ENCODE measurements around the gene NPAS3. TPM values are rescaled to one million over a fixed set of nuclear protein-coding genes. Genes with fewer than 3 reads are reported as not detected.

NPAS3 gene
- total and polyA plus RNA-seq, 10 donors, result 0.13 to 9.5 (median 2.9) TPM

GRCh38 chr14:33796356-33796755 is 857.7 kb downstream of the NPAS3 start:
- intact Hi-C loops (cut with DNase I; ENCODE audit: low total_unique reads), result loop anchor here (5.0 kb wide), 1 partner anchor 1084 kb away; no protein-coding TSS in a partner anchor
- no peaks in the 10 kb centered on the region for H3K36me3 ChIP-seq
- peaks cover 0 to 10% (median 8%) of the 10 kb centered on the region in 6 donors for H3K4me1 ChIP-seq
- H3K4me3 ChIP-seq, result no peak overlapping the region
- peaks cover 0 to 11% (median 0%) of the 10 kb centered on the region in 8 donors for H3K9me3 ChIP-seq
- peaks cover 0 to 37% (median 17%) of the 10 kb centered on the region in 7 donors for H3K27me3 ChIP-seq (replicated peaks in 1 of 7)
- 52 to 68% (median 58%) methylated on average over 3 of the region's 3 CpGs for WGBS, 5 donors
- TF ChIP-seq POLR2A (IDR thresholded peaks at IDR 0.05) (no peak), POLR2AphosphoS5 (IDR thresholded peaks at IDR 0.05) (no peak)
- TF ChIP-seq, protein P1, sequence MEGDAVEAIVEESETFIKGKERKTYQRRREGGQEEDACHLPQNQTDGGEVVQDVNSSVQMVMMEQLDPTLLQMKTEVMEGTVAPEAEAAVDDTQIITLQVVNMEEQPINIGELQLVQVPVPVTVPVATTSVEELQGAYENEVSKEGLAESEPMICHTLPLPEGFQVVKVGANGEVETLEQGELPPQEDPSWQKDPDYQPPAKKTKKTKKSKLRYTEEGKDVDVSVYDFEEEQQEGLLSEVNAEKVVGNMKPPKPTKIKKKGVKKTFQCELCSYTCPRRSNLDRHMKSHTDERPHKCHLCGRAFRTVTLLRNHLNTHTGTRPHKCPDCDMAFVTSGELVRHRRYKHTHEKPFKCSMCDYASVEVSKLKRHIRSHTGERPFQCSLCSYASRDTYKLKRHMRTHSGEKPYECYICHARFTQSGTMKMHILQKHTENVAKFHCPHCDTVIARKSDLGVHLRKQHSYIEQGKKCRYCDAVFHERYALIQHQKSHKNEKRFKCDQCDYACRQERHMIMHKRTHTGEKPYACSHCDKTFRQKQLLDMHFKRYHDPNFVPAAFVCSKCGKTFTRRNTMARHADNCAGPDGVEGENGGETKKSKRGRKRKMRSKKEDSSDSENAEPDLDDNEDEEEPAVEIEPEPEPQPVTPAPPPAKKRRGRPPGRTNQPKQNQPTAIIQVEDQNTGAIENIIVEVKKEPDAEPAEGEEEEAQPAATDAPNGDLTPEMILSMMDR (IDR thresholded peaks at IDR 0.05 in 8 of 11, conservative IDR thresholded peaks at IDR 0.05 in 3 of 11), result no peak
- H3K27ac ChIP-seq, result no peak overlapping the region
- no peak for DNase-seq

DNA sequence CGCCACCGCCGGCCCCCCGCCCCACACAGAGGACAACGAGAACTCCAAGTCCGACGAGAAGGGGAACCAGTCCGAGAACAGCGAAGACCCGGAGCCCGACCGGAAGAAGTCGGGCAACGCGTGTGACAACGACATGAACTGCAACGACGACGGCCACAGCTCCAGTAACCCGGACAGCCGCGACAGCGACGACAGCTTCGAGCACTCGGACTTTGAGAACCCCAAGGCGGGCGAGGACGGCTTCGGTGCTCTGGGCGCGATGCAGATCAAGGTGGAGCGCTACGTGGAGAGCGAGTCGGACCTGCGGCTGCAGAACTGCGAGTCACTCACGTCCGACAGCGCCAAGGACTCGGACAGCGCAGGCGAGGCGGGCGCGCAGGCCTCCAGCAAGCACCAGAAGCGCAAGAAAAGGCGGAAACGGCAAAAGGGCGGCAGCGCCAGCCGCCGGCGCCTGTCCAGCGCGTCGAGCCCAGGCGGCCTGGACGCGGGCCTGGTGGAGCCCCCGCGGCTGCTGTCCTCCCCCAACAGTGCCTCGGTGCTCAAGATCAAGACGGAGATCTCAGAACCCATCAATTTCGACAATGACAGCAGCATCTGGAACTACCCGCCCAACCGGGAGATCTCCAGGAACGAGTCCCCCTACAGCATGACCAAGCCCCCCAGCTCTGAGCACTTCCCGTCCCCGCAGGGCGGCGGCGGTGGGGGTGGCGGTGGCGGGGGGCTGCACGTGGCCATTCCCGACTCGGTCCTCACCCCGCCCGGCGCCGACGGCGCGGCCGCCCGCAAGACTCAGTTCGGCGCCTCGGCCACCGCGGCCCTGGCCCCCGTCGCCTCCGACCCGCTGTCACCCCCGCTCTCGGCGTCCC is 861.3 kb downstream of the NPAS3 start:
- DNase-seq, result no peak
- Histone ChIP-seq H3K4me3 (peak overlapping the region in 2 of 8 donors; percentile 11 to 24), H3K36me3 (no peaks in the 10 kb centered on the region), H3K27me3 (replicated peaks in 1 of 7) (peaks cover 0 to 38% (median 17%) of the 10 kb centered on the region in 7 donors), H3K9me3 (peaks cover 0 to 11% (median 0%) of the 10 kb centered on the region in 8 donors), H3K4me1 (no peaks in the 10 kb centered on the region), H3K27ac (no peak overlapping the region)
- 29 to 73% (median 36%) methylated on average over 69 to 100 of the region's 100 CpGs for WGBS, 5 donors
- intact Hi-C loops (cut with DNase I; ENCODE audit: low total_unique reads), result loop anchor here (5.0 kb wide), 1 partner anchor 1088 kb away; no protein-coding TSS in a partner anchor
- TF ChIP-seq, protein P1 (IDR thresholded peaks at IDR 0.05 in 8 of 11, conservative IDR thresholded peaks at IDR 0.05 in 3 of 11), result no peak
- peak in 1 of 3 donors; percentile 8 for TF ChIP-seq POLR2AphosphoS5 (IDR thresholded peaks at IDR 0.05)

DNA sequence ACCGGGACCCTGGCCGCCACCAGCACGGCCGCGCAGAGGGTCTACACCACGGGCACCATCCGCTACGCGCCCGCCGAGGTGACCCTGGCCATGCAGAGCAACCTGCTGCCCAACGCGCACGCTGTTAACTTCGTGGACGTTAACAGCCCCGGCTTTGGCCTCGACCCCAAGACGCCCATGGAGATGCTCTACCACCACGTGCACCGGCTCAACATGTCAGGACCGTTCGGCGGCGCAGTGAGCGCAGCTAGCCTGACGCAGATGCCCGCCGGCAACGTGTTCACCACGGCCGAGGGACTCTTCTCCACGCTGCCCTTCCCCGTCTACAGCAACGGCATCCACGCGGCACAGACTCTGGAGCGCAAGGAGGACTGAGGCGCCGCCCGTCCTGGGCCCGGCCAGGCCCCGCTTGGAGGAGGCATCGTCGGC is 862.1 kb downstream of the NPAS3 start:
- Histone ChIP-seq H3K4me1 (no peaks in the 10 kb centered on the region), H3K27ac (no peak overlapping the region), H3K4me3 (no peak overlapping the region), H3K9me3 (peaks cover 0 to 11% (median 0%) of the 10 kb centered on the region in 8 donors), H3K36me3 (no peaks in the 10 kb centered on the region), H3K27me3 (replicated peaks in 1 of 7) (peaks cover 0 to 38% (median 17%) of the 10 kb centered on the region in 7 donors)
- no peak for DNase-seq
- WGBS, 5 donors, result 53 to 85% (median 63%) methylated on average over 39 to 45 of the region's 45 CpGs
- intact Hi-C loops (cut with DNase I; ENCODE audit: low total_unique reads), result no loop called here
- TF ChIP-seq POLR2AphosphoS5 (IDR thresholded peaks at IDR 0.05), result no peak
- TF ChIP-seq, protein P1 (IDR thresholded peaks at IDR 0.05 in 8 of 11, conservative IDR thresholded peaks at IDR 0.05 in 3 of 11), result no peak
- no peak for TF ChIP-seq POLR2A (IDR thresholded peaks at IDR 0.05)

DNA sequence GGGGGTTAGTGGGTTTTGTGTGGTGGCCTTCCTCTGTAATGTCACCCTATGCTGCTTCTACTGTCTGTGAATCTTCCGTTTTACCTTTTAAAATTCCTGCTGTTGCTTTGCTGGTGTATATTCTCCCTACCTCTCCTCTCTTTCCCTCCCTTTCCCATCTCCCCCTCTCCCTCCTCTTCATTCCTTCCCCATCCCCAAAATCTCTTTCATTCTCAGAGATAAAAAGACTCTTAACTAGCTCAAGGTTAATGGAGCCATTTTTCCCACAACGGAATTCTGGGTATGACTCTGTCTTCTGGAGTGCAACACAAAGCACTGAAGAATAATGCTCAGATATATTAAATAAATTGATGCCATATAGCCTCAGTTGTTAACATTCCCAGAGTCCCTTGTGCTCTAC is 864.1 kb downstream of the NPAS3 start:
- H3K36me3 ChIP-seq, result no peaks in the 10 kb centered on the region
- intact Hi-C loops (cut with DNase I; ENCODE audit: low total_unique reads), result no loop called here
- no peak overlapping the region for H3K4me3 ChIP-seq
- H3K27ac ChIP-seq, result no peak overlapping the region
- peaks cover 0 to 38% (median 17%) of the 10 kb centered on the region in 7 donors for H3K27me3 ChIP-seq (replicated peaks in 1 of 7)
- peaks cover 0 to 11% (median 0%) of the 10 kb centered on the region in 8 donors for H3K9me3 ChIP-seq
- TF ChIP-seq, protein P1 (IDR thresholded peaks at IDR 0.05 in 8 of 11, conservative IDR thresholded peaks at IDR 0.05 in 3 of 11), result no peak
- TF ChIP-seq POLR2AphosphoS5 (IDR thresholded peaks at IDR 0.05) (no peak), POLR2A (IDR thresholded peaks at IDR 0.05) (no peak)
- no peaks in the 10 kb centered on the region for H3K4me1 ChIP-seq
- DNase-seq, result no peak
- WGBS, 5 donors, result 74 to 92% (median 88%) methylated on average over 2 of the region's 2 CpGs
